Forelimb muscle (tissue), 1 donor: ENCODE results near the gene RAB11A. TPM values are rescaled to one million over a fixed set of nuclear protein-coding genes. Genes with fewer than 3 reads are reported as not detected.

Source experiments
- DNase-seq: peaks from one replicate; pipeline ENCODE4 v3.0.0-alpha.2; 2013; ENCODE audit warnings: low read depth
- polyA plus RNA-seq: library from polyadenylated mRNA; unstranded; fragments of 120-200 nt; gene quantifications from one replicate; pipeline ENCODE4 v1.2.1, GENCODE V29; 2013; ENCODE audit not compliant: insufficient read length

RAB11A gene
- polyA plus RNA-seq, 1 donor: 149 TPM

GRCh38 chr15:65885668-65886218, 16.5 kb downstream of the RAB11A start:
- no peak for DNase-seq

GRCh38 chr15:65887565-65887964, 18.3 kb downstream of the RAB11A start:
- DNase-seq: no peak

- no peak for DNase-seq
These were observed 19.7 kb downstream of the RAB11A start for GRCh38 chr15:65888981-65889380.

- no peak for DNase-seq
These were observed 23.8 kb downstream of the RAB11A start for GRCh38 chr15:65893060-65893459.

- DNase-seq: no peak
These were observed 26.9 kb downstream of the RAB11A start for GRCh38 chr15:65896236-65896635.

- DNase-seq: no peak
These were observed 31.2 kb downstream of the RAB11A start for GRCh38 chr15:65900488-65900887.

- no peak for DNase-seq
These were observed 32.0 kb downstream of the RAB11A start for GRCh38 chr15:65901336-65901735.

GRCh38 chr15:65901836-65902235, 32.5 kb downstream of the RAB11A start:
- DNase-seq: no peak

- no peak for DNase-seq
These were observed 33.1 kb downstream of the RAB11A start for GRCh38 chr15:65902373-65902772.

- DNase-seq: no peak
These were observed 34.2 kb downstream of the RAB11A start for GRCh38 chr15:65903296-65904073.

GRCh38 chr15:65904301-65904700, 35.0 kb downstream of the RAB11A start:
- no peak for DNase-seq

- no peak for DNase-seq
These were observed 37.1 kb downstream of the RAB11A start for GRCh38 chr15:65906396-65906795.

GRCh38 chr15:65907661-65908060, 38.4 kb downstream of the RAB11A start:
- no peak for DNase-seq

GRCh38 chr15:65908876-65909275, 39.6 kb downstream of the RAB11A start:
- no peak for DNase-seq

- DNase-seq: no peak
These were observed 40.5 kb downstream of the RAB11A start for GRCh38 chr15:65909831-65910230.

GRCh38 chr15:65910341-65910740, 41.0 kb downstream of the RAB11A start:
- DNase-seq: no peak

GRCh38 chr15:65912235-65912634, 42.9 kb downstream of the RAB11A start:
- no peak for DNase-seq

- DNase-seq: no peak
These were observed 44.4 kb downstream of the RAB11A start for GRCh38 chr15:65913631-65914199.

GRCh38 chr15:65914386-65914785, 45.1 kb downstream of the RAB11A start:
- DNase-seq: no peak

- DNase-seq: no peak
These were observed 46.0 kb downstream of the RAB11A start for GRCh38 chr15:65914981-65915925.

- no peak for DNase-seq
These were observed 46.9 kb downstream of the RAB11A start for GRCh38 chr15:65916041-65916663.
